ENCODE data around the gene LMNTD2.

- no peak for TF ChIP-seq POLR2A (IDR thresholded peaks at IDR 0.05)
- no peak for TF ChIP-seq CTCF (IDR thresholded peaks at IDR 0.05)
These were observed 46.7 kb upstream of the LMNTD2 start for GRCh38 chr11:607020-607780.
